Neural progenitor cell (in vitro differentiated cells): Measurements from ENCODE around the gene OTUD5. TPM values are rescaled to one million over a fixed set of nuclear protein-coding genes. Genes with fewer than 3 reads are reported as not detected.

Experiments
- DNase-seq: peaks from one replicate; pipeline ENCODE4 v3.0.0-alpha.2; 2016; ENCODE audit warnings: low spot score
- H2AFZ ChIP-seq: fragments of 200-600 bp; sonication (generic); replicated peaks from 2 replicates; pipeline ENCODE4 v1.6.1; 2016; ENCODE audit warnings: antibody characterized with exemption
- H3F3A ChIP-seq: fragments of 200-600 bp; sonication (generic); 2 replicates; pipeline ENCODE4 v1.6.1; 2016; ENCODE audit warnings: antibody characterized with exemption, low read depth
- H3K27ac ChIP-seq: fragments of 200-600 bp; sonication (generic); 2 replicates; pipeline ENCODE4 v1.5.1; 2016; ENCODE audit warnings: mild to moderate bottlenecking
- H3K27me3 ChIP-seq: fragments of 200-600 bp; sonication (generic); 2 replicates; pipeline ENCODE4 v1.6.1; 2016; ENCODE audit warnings: mild to moderate bottlenecking, moderate library complexity
- H3K36me3 ChIP-seq: fragments of 200-600 bp; sonication (generic); 2 replicates; pipeline ENCODE4 v1.5.1; 2016
- H3K4me1 ChIP-seq: fragments of 200-600 bp; sonication (generic); 2 replicates; pipeline ENCODE4 v1.6.1; 2016; ENCODE audit warnings: mixed run types
- H3K4me2 ChIP-seq: fragments of 200-600 bp; sonication (generic); 2 replicates; pipeline ENCODE4 v1.6.1; 2016
- H3K4me3 ChIP-seq: fragments of 200-600 bp; sonication (generic); 2 replicates; pipeline ENCODE4 v1.5.1; 2016
- H3K79me2 ChIP-seq: fragments of 200-600 bp; sonication (generic); 2 replicates; pipeline ENCODE4 v1.6.1; 2016; ENCODE audit warnings: low read depth
- H3K9ac ChIP-seq: fragments of 200-600 bp; sonication (generic); 2 replicates; pipeline ENCODE4 v1.6.1; 2016
- H3K9me3 ChIP-seq: fragments of 200-600 bp; sonication (generic); 2 replicates; pipeline ENCODE4 v1.5.1; 2016; ENCODE audit warnings: low read depth
- H4K20me1 ChIP-seq: fragments of 200-600 bp; sonication (generic); 2 replicates; pipeline ENCODE4 v1.6.1; 2016; ENCODE audit warnings: low read depth
- H3K27ac Mint-ChIP-seq: 3 replicates; pipeline ENCODE4 v1.8.0; 2021; ENCODE audit warnings: mixed read lengths
- H3K27me3 Mint-ChIP-seq: 2 replicates; pipeline ENCODE4 v1.8.0; 2022; ENCODE audit warnings: low read depth, mild to moderate bottlenecking, inconsistent platforms, moderate library complexity, mixed read lengths; ENCODE audit not compliant: insufficient read depth
- H3K36me3 Mint-ChIP-seq: 3 replicates; pipeline ENCODE4 v1.8.0; 2021; ENCODE audit warnings: mixed read lengths
- H3K4me1 Mint-ChIP-seq: 3 replicates; pipeline ENCODE4 v1.8.0; 2021; ENCODE audit warnings: mixed read lengths
- H3K4me3 Mint-ChIP-seq: 3 replicates; pipeline ENCODE4 v1.8.0; 2021; ENCODE audit warnings: mild to moderate bottlenecking, moderate library complexity, mixed read lengths
- H3K9me3 Mint-ChIP-seq: 3 replicates; pipeline ENCODE4 v1.8.0; 2020; ENCODE audit warnings: mixed read lengths
- EZH2 ChIP-seq: fragments of 200-600 bp; sonication (generic); IDR thresholded peaks from 2 replicates; pipeline ENCODE4 v1.6.1; 2017; ENCODE audit warnings: antibody characterized with exemption, mild to moderate bottlenecking, moderate library complexity
- EZH2phosphoT487 ChIP-seq: fragments of 200-600 bp; sonication (generic); IDR thresholded peaks from 2 replicates; pipeline ENCODE4 v1.6.1; 2017; ENCODE audit warnings: antibody characterized with exemption
- total RNA-seq: library from RNA; depleted of rRNA; stranded (reverse); fragments of >200 nt; gene quantifications from 2 replicates; pipeline ENCODE4 v1.2.3, GENCODE V29; 2015; ENCODE audit warnings: low replicate concordance
- TF ChIP-seq, protein P1 (sequence below): fragments of 200-600 bp; sonication (generic); IDR thresholded peaks from 2 replicates; pipeline ENCODE4 v1.5.1; 2017; ENCODE audit warnings: antibody characterized with exemption, mild to moderate bottlenecking

Gene OTUD5
- total RNA-seq, 1 donor from 2014 or later, result 38.6 TPM

DNA sequence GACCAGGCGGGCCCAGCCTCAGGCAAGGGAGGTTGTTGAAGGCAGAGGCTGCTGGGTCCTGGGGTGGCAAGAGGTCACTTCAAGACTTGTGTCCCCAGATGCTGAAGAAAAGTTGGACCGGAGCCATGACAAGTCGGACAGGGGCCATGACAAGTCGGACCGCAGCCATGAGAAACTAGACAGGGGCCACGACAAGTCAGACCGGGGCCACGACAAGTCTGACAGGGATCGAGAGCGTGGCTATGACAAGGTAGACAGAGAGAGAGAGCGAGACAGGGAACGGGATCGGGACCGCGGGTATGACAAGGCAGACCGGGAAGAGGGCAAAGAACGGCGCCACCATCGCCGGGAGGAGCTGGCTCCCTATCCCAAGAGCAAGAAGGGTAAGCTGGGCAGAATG is 55.3 kb downstream of the OTUD5 start:
- no peaks in the 10 kb centered on the region for H3K36me3 ChIP-seq
- no peaks in the 10 kb centered on the region for H3K4me1 ChIP-seq
- DNase-seq, result no peak
- H3K79me2 ChIP-seq, result peaks cover 19% of the 10 kb centered on the region
- H3K9me3 ChIP-seq, result no peaks in the 10 kb centered on the region
- H3F3A ChIP-seq, result peaks cover 3% of the 10 kb centered on the region
- H3K9ac ChIP-seq, result no peak overlapping the region
- no peak overlapping the region for H3K4me3 ChIP-seq
- H2AFZ ChIP-seq, result no peak overlapping the region
- H3K4me2 ChIP-seq, result no peak overlapping the region
- Mint-ChIP-seq H3K36me3 (peaks cover 7% of the 10 kb centered on the region), H3K4me1 (peaks cover 4% of the 10 kb centered on the region), H3K27me3 (peaks cover 4% of the 10 kb centered on the region), H3K4me3 (peak overlapping the region; percentile 25), H3K27ac (no peak overlapping the region), H3K9me3 (peaks cover 12% of the 10 kb centered on the region)
- no peaks in the 10 kb centered on the region for H4K20me1 ChIP-seq
- H3K27ac ChIP-seq, result no peak overlapping the region
- TF ChIP-seq EZH2phosphoT487 (no peak), EZH2 (no peak)
- TF ChIP-seq, protein P1, sequence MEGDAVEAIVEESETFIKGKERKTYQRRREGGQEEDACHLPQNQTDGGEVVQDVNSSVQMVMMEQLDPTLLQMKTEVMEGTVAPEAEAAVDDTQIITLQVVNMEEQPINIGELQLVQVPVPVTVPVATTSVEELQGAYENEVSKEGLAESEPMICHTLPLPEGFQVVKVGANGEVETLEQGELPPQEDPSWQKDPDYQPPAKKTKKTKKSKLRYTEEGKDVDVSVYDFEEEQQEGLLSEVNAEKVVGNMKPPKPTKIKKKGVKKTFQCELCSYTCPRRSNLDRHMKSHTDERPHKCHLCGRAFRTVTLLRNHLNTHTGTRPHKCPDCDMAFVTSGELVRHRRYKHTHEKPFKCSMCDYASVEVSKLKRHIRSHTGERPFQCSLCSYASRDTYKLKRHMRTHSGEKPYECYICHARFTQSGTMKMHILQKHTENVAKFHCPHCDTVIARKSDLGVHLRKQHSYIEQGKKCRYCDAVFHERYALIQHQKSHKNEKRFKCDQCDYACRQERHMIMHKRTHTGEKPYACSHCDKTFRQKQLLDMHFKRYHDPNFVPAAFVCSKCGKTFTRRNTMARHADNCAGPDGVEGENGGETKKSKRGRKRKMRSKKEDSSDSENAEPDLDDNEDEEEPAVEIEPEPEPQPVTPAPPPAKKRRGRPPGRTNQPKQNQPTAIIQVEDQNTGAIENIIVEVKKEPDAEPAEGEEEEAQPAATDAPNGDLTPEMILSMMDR, result no peak
- H3K27me3 ChIP-seq, result no peaks in the 10 kb centered on the region

DNA sequence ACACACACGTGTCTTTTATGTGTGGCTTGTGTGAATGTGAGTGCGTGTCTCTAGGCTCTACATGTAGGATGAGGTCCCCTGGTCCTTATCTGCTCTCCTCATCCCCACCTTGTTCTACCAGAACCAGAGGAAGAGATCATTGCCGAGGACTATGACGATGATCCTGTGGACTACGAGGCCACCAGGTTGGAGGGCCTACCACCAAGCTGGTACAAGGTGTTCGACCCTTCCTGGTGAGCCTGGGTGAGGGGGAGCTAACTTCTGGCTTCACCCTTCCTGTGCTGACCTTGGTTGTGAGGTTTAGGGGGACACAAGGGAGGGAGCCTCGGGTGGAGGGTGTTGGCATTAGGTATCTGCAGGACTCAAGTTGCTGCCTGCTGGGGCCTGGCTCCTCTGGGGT is 56.3 kb downstream of the OTUD5 start:
- Histone ChIP-seq H3F3A (peaks cover 3% of the 10 kb centered on the region), H3K79me2 (peaks cover 30% of the 10 kb centered on the region), H3K4me2 (no peak overlapping the region), H3K4me3 (no peak overlapping the region), H3K27ac (no peak overlapping the region), H3K36me3 (no peaks in the 10 kb centered on the region), H3K9ac (no peak overlapping the region), H3K9me3 (no peaks in the 10 kb centered on the region), H3K27me3 (no peaks in the 10 kb centered on the region), H4K20me1 (peaks cover 9% of the 10 kb centered on the region), H2AFZ (no peak overlapping the region), H3K4me1 (no peaks in the 10 kb centered on the region)
- Mint-ChIP-seq H3K27me3 (peaks cover 4% of the 10 kb centered on the region), H3K4me3 (no peak overlapping the region), H3K36me3 (peaks cover 7% of the 10 kb centered on the region), H3K27ac (no peak overlapping the region), H3K4me1 (peaks cover 12% of the 10 kb centered on the region), H3K9me3 (peaks cover 18% of the 10 kb centered on the region)
- TF ChIP-seq, protein P1, result no peak
- TF ChIP-seq EZH2phosphoT487 (no peak), EZH2 (no peak)
- DNase-seq, result no peak

DNA sequence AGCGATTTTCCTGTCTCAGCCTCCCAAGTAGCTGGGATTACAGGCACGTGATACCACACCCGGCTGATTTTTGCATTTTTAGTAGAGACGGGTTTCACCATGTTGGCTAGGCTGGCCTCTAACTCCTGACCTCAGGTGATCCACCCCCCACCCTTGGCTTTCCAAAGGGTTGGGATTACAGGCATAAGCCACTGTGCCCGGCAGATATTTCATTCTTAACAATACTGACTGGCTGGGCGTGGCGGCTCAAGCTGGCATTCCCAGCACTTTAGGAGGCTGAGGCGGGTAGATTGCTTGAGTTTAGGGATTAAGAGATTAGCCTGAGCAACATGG is 58.4 kb downstream of the OTUD5 start:
- Mint-ChIP-seq H3K36me3 (peaks cover 7% of the 10 kb centered on the region), H3K9me3 (peaks cover 17% of the 10 kb centered on the region), H3K4me1 (peaks cover 16% of the 10 kb centered on the region), H3K27me3 (peaks cover 7% of the 10 kb centered on the region), H3K4me3 (no peak overlapping the region), H3K27ac (no peak overlapping the region)
- Histone ChIP-seq H2AFZ (no peak overlapping the region), H3K27me3 (no peaks in the 10 kb centered on the region), H3K4me1 (no peaks in the 10 kb centered on the region), H4K20me1 (peaks cover 22% of the 10 kb centered on the region), H3F3A (peaks cover 3% of the 10 kb centered on the region), H3K4me2 (no peak overlapping the region), H3K36me3 (no peaks in the 10 kb centered on the region), H3K9me3 (no peaks in the 10 kb centered on the region), H3K27ac (no peak overlapping the region), H3K79me2 (peaks cover 44% of the 10 kb centered on the region), H3K4me3 (no peak overlapping the region), H3K9ac (no peak overlapping the region)
- no peak for TF ChIP-seq EZH2
- TF ChIP-seq EZH2phosphoT487, result no peak
- TF ChIP-seq, protein P1, result no peak
- no peak for DNase-seq
